ENCODE data around the gene GIMAP1. TPM values are rescaled to one million over a fixed set of nuclear protein-coding genes. Genes with fewer than 3 reads are reported as not detected.

GIMAP1 gene
- total and polyA plus RNA-seq, 2 of the 8 experiments (the other 6 are each of a cell fraction or from before 2014, with no cell fraction given): not detected

- no peak within 1 kb of the TSS for H3K9ac ChIP-seq (replicated peaks in 1 of 4; ENCODE audit: extremely low read depth in 1 of 4, low read depth in 3 of 4, low read length in 3 of 4)
- 65% methylated on average over 6 of the region's 6 CpGs; no CpG with 5 or more reads in 1 of the 2 experiments for WGBS, 2 experiments (ENCODE audit: extremely low coverage in 1 of 2, insufficient coverage in 1 of 2, insufficient read length in 1 of 2, insufficient replicate concordance in 2 of 2, low coverage in 1 of 2, low lambda C conversion rate in 2 of 2, missing lambda C conversion rate in 1 of 2)
- POLR2A ChIA-PET (ENCODE audit: partially characterized antibody): no interaction called here
Measured at GRCh38 chr7:150685219-150686029, 31.0 kb upstream of the GIMAP1 start, which contains the start of gene GIMAP2. Gene GIMAP2, plus strand, starts transcription at chr7:150685706. Its CDS starts 1,354 bp downstream, at chr7:150687060.

More at GRCh38 chr7:150685219-150686029, 31.0 kb upstream of the GIMAP1 start, which contains the start of gene GIMAP2:
- H4K8ac ChIP-seq (ENCODE audit: extremely low read depth, insufficient read depth, low read length): no peak within 1 kb of the TSS
- no peaks in the 10 kb centered on the region for H3K79me2 ChIP-seq (ENCODE audit: control insufficient read depth in 1 of 2, insufficient read depth in 2 of 2, low read length in 2 of 2)
- no peak within 1 kb of the TSS for H4K91ac ChIP-seq (replicated peaks; ENCODE audit: insufficient read length, low read length)
- no peak within 1 kb of the TSS for H2BK120ac ChIP-seq (replicated peaks; ENCODE audit: low read depth, low read length)
- H2BK15ac ChIP-seq (ENCODE audit: low read length): no peak within 1 kb of the TSS
- no peak for DNase-seq (ENCODE audit: low read depth in 1 of 2, low spot score in 2 of 2)
- no peaks in the 10 kb centered on the region for H3K9me3 ChIP-seq (ENCODE audit: insufficient read depth in 2 of 2, low read depth in 1 of 2, low read length in 1 of 2)
- no peak within 1 kb of the TSS for H3K23ac ChIP-seq (ENCODE audit: insufficient read length)
- H3K4me2 ChIP-seq (ENCODE audit: insufficient read depth in 1 of 2, low read depth in 2 of 2, low read length in 2 of 2): no peak within 1 kb of the TSS
- H2BK12ac ChIP-seq (ENCODE audit: low read depth, low read length): no peak within 1 kb of the TSS
- H3K4me1 ChIP-seq (replicated peaks in 1 of 4; ENCODE audit: control insufficient read depth in 3 of 4, insufficient read depth in 4 of 4, low read length in 3 of 4): no peaks in the 10 kb centered on the region; a peak in 1 of 7 replicates
- no peaks in the 10 kb centered on the region for H3K27me3 ChIP-seq (replicated peaks in 1 of 4; ENCODE audit: control insufficient read depth in 3 of 4, extremely low read depth in 1 of 4, insufficient read depth in 3 of 4, low read length in 3 of 4)
- no peak within 1 kb of the TSS for H3K18ac ChIP-seq (ENCODE audit: extremely low read depth, low read length)
- CTCF ChIA-PET (ENCODE audit: partially characterized antibody): interaction anchor here (1.0 to 1.4 kb wide), 3 partner anchors 11 to 237 kb away, joined by 3 to 4 read pairs (median 3); no protein-coding TSS in a partner anchor
- H2AK5ac ChIP-seq (ENCODE audit: low read depth, low read length): no peak within 1 kb of the TSS
- TF ChIP-seq POU5F1 (IDR thresholded peaks at IDR 0.05; ENCODE audit: low read depth, low read length) (no peak), CBX5 (IDR thresholded peaks at IDR 0.05; ENCODE audit: low read depth, low read length) (no peak), SIRT6 (IDR thresholded peaks at IDR 0.05; ENCODE audit: low read length) (no peak), NRF1 (IDR thresholded peaks at IDR 0.05; ENCODE audit: low read depth, low read length) (no peak), TAF7 (optimal IDR thresholded peaks at IDR 0.05; ENCODE audit: borderline replicate concordance, low read depth, low read length) (no peak), SAP30 (IDR thresholded peaks at IDR 0.05; ENCODE audit: insufficient read depth, insufficient replicate concordance, low read length) (no peak), HDAC2 (IDR thresholded peaks at IDR 0.05; ENCODE audit: borderline replicate concordance in 1 of 2, low read depth in 2 of 2, low read length in 2 of 2) (no peak), TCF12 (IDR thresholded peaks at IDR 0.05; ENCODE audit: low read depth, low read length) (no peak), RAD21 (IDR thresholded peaks at IDR 0.05 in 1 of 2, conservative IDR thresholded peaks at IDR 0.05 in 1 of 2; ENCODE audit: low read depth in 2 of 2, low read length in 2 of 2) (no peak), TEAD4 (IDR thresholded peaks at IDR 0.05; ENCODE audit: low read depth, low read length) (no peak), SRF (IDR thresholded peaks at IDR 0.05; ENCODE audit: low read depth, low read length) (no peak)
- FAIRE-seq: no peak
- no peak within 1 kb of the TSS for H4K5ac ChIP-seq (ENCODE audit: insufficient read length, low read depth, low read length)
- H3K36me3 ChIP-seq (ENCODE audit: control insufficient read depth in 2 of 4, insufficient read depth in 4 of 4, low read length in 3 of 4): no peaks in the 10 kb centered on the region
- H3K4me3 ChIP-seq (ENCODE audit: extremely low read depth in 1 of 4, insufficient read depth in 2 of 4, low read depth in 3 of 4, low read length in 4 of 4): no peak within 1 kb of the TSS
- H3K23me2 ChIP-seq (ENCODE audit: low read depth, low read length): no peaks in the 10 kb centered on the region; the same call in 1 of the 2 replicates
- H2BK5ac ChIP-seq (ENCODE audit: low read depth, low read length): no peak within 1 kb of the TSS
- H3K79me1 ChIP-seq (ENCODE audit: low read depth, low read length): no peaks in the 10 kb centered on the region
- no peak within 1 kb of the TSS for H3K56ac ChIP-seq (replicated peaks; ENCODE audit: insufficient read length, low read depth, low read length)
- H3K14ac ChIP-seq (ENCODE audit: insufficient read length): no peak within 1 kb of the TSS
- 0 out of 2 replicates have a peak within 1 kb of the TSS, but pooled peaks have one; percentile 15 for H2AFZ ChIP-seq (ENCODE audit: low read length)
- H4K20me1 ChIP-seq (replicated peaks in 1 of 2; ENCODE audit: control insufficient read depth in 1 of 2, insufficient read depth in 2 of 2, low read length in 2 of 2): no peaks in the 10 kb centered on the region
- no peak within 1 kb of the TSS for H2BK20ac ChIP-seq (ENCODE audit: low read length)
- no peak within 1 kb of the TSS for H3K27ac ChIP-seq (ENCODE audit: low read depth, low read length)
- H3K4ac ChIP-seq (replicated peaks; ENCODE audit: insufficient read length, low read depth, low read length): no peak within 1 kb of the TSS

Data from H1 (cell line).